GM12891 (cell line): ENCODE measurements around the gene TPGS2.
"Not testable (repeated sequence)": the region's sequence is repeated elsewhere in the genome, so short reads cannot be mapped to it uniquely, and the experiment has no call there.

ENCODE experiments used
- DNase-seq: peaks from one replicate; pipeline ENCODE4 v3.0.0; 2011; ENCODE audit warnings: low spot score; ENCODE audit not compliant: insufficient read length
- FAIRE-seq: peaks from 2 replicates; lab custom pipeline; 2011; peaks lifted over from hg19 to GRCh38; lab: Jason Lieb, UNC
- PAX5 ChIP-seq: IDR thresholded peaks from 2 replicates; pipeline ENCODE4 v1.6.1; 2011; ENCODE audit warnings: low read length, moderate library complexity, mild to moderate bottlenecking; ENCODE audit not compliant: insufficient read depth, severe bottlenecking
- POLR2A ChIP-seq: IDR thresholded peaks from 2 replicates; pipeline ENCODE4 v1.6.1; 2011; ENCODE audit warnings: low read depth, low read length, control low read depth
- POLR2AphosphoS5 ChIP-seq: IDR thresholded peaks from 2 replicates; pipeline ENCODE4 v1.6.1; 2011; ENCODE audit warnings: low read depth, low read length, control low read depth
- POU2F2 ChIP-seq: IDR thresholded peaks from 2 replicates; pipeline ENCODE4 v1.6.1; 2011; ENCODE audit warnings: low read depth, mild to moderate bottlenecking, control low read depth, low read length, moderate library complexity
- SPI1 ChIP-seq: IDR thresholded peaks from 2 replicates; pipeline ENCODE4 v1.6.1; 2011; ENCODE audit warnings: low read depth, low read length, control low read depth
- TAF1 ChIP-seq: IDR thresholded peaks from 2 replicates; pipeline ENCODE4 v1.6.1; 2011; ENCODE audit warnings: low read depth, low read length, control low read depth

Gene TPGS2

DNA sequence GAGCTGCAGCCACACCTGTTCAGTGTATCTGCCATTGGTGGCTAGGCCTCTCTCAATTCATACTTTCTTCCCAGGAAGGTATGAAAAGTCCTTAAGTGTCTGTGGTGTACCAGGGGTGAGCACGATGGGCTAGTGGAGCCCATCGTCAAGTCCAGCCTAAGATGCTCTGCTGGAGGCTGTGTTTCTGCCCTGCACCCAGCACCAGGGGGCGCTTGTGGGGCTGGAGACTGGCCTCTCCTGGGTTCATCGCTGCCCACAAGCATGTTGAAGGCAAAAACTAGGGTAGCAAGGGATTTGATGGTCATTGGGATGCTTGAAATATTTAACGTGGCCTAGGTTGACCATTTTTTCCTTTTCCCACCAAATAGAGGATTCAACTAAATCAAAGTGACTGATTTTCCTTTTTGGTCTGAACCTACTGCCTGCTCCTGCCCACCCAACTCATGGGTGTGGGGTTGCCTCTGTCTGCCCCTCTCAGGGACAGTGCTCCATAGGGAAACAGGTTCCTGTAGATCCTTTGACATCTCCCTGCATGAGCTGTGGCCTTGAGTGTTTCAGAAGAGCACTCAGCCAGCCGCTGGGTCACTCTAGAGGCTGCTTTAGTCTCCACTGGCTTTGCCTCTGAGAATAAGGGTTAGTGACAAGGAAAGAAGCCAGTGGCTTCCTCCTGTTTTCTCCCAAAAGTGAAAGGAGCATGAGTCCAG, 59.0 kb downstream of the TPGS2 start:
- FAIRE-seq (peak; percentile 45), DNase-seq (no peak)
- TF ChIP-seq SPI1 (no peak), POU2F2 (no peak), POLR2A (no peak), PAX5 (no peak), POLR2AphosphoS5 (no peak), TAF1 (no peak)

DNA sequence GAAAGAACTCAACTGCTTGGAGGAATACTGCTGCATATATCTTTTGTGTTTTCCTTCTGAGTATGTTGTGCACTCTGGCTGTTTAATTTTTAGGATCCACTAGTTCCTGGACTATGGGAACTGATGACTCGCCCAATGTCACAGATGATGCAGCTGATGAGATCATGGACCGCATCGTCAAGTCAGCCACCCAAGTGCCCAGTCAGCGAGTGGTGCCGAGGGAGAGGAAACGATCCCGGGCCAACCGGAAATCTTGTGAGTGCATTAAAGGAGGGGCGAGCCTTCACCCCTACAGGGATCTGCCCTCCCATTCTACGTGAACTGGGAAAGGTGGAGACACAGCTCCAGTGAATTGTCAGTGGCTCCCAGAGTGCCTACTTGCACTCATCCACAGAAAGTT, 59.6 kb downstream of the TPGS2 start:
- FAIRE-seq = no peak
- TF ChIP-seq PAX5 (no peak), POLR2AphosphoS5 (no peak), TAF1 (no peak), POU2F2 (no peak), POLR2A (no peak), SPI1 (no peak)
- no peak for DNase-seq

DNA sequence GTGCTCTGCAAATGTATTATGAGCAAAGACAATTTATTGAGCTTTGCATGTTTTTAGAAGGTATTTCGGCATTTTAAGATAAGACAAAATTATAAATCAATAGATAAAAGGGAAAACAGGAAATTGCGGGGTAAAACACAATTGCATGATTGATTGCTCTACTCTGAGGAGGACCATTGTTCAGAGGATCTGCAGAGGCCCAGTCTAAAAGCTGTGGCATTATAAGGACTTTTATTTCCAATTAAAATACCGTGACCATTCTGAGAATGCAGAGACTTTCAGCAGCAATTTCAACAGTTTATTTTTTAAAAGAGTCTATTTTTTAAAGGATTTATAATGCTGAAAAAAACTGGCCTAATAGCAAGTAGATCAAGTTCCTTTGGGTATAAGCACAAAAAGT, 62.0 kb downstream of the TPGS2 start:
- FAIRE-seq = no peak
- no peak for DNase-seq
- TF ChIP-seq POLR2AphosphoS5 = no peak
- no peak for TF ChIP-seq TAF1
- no peak for TF ChIP-seq POU2F2
- TF ChIP-seq SPI1 = no peak
- no peak for TF ChIP-seq POLR2A
- no peak for TF ChIP-seq PAX5

DNA sequence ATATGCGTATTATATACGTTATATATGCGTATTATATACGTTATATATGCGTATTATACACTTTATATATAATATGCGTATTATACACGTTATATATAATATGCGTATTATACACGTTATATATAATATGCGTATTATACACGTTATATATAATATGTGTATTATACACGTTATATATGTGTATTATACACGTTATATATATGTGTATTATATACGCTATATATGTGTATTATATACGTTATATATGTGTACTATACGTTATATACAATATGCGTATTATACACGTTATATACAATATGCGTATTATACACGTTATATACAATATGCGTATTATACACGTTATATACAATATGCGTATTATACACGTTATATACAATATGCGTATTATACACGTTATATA, 65.8 kb downstream of the TPGS2 start:
- not testable (repeated sequence) for DNase-seq, FAIRE-seq

DNA sequence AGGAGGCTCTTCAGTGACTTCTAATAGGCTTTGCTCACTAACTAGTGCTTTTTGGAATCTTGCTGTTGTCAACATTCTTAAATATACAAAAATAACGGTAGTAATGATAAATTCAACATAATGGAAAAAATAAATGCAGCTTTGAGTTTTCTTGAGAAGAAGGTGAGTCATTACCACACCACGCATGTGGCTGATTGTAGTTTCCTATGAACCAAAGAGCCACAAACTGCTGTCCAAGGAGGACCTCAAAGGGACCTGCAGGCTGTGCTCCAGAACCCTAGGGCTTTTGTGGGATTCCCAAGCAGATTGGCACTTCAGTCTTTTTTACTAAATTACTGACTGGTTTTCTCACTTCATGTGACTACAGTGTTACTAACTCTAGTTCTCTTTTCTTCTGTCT, 66.7 kb downstream of the TPGS2 start:
- no peak for DNase-seq
- TF ChIP-seq POLR2AphosphoS5 (no peak), POU2F2 (no peak), TAF1 (no peak), PAX5 (no peak), POLR2A (no peak), SPI1 (no peak)
- no peak for FAIRE-seq

DNA sequence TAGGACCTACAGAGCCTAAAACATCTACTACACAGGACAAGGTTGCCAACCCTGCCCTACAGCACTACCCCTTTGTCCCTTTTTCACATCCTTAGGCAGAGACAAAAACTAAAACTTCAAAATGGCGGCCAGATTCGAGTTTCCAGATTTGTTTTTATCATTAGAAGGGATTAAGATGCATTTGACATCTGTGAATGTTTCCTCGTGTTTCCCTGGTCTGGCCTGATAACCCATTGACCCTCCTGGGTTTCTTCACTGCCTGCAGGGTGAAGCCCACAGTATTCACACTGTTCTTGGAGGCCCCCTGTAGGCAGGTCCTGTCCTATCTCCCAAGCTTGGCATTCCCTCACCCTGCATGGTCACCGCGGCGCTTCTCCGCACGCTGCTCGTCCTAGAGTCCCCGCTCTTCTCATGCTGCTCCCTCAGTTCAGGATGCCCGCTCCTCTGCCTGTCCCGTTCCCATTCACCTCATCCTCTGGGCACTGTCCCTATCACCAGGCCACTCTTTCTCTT, 67.6 kb downstream of the TPGS2 start:
- DNase-seq (no peak), FAIRE-seq (no peak)
- no peak for TF ChIP-seq POU2F2
- TF ChIP-seq POLR2A = no peak
- TF ChIP-seq POLR2AphosphoS5 = no peak
- no peak for TF ChIP-seq TAF1
- no peak for TF ChIP-seq SPI1
- TF ChIP-seq PAX5 = no peak

DNA sequence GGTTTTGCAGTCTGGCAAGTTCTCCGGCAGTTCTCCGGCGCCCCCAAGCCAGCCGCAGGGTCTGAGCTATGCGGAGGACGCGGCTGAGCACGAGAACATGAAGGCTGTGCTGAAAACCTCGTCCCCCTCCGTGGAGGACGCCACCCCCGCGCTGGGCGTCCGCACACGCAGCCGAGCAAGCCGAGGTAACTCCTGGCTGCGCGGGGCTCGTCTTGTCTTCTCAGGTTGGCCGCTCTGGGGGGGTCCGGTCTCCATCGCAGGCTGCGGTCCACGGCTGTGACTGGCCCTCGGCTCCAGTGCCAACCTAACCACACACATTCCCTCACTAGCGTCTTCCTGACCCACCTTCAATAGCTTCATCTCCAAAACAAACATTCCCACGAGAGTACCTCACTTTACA, 68.2 kb downstream of the TPGS2 start:
- FAIRE-seq (no peak), DNase-seq (no peak)
- TF ChIP-seq TAF1 = no peak
- no peak for TF ChIP-seq SPI1
- no peak for TF ChIP-seq POU2F2
- no peak for TF ChIP-seq PAX5
- TF ChIP-seq POLR2AphosphoS5 = no peak
- TF ChIP-seq POLR2A = no peak

DNA sequence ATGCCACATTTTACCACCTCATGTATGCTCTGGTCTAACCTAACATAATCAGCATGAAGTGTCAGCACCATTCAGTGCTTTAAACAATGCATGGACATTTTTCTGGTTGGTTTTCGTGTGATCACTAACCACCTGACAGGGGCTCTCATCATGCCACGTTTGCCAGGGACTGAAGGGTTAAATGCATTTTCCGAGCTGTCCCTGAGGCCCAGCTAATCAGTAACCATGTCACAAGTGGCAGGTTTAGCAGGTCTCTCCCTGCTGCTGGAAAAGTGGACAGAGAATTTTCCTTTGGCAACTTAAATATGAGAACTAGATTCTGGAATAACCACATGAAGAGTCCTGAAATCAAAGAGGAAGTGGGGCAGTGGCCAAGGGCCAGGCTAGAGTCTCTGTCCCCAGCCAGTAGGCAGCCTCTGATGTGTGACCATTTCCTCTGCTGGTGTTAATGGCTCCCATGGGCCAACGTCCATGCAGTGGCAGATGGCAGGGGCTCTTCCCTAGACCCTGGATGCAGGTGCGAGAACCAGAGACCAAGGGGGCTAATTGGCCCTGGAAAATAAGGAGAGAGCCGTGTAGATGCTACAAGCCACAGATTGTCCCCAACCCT, 69.5 kb downstream of the TPGS2 start:
- DNase-seq (no peak), FAIRE-seq (no peak)
- TF ChIP-seq SPI1 (peak; percentile 31; the same call in 1 of the 2 replicates), PAX5 (no peak)

DNA sequence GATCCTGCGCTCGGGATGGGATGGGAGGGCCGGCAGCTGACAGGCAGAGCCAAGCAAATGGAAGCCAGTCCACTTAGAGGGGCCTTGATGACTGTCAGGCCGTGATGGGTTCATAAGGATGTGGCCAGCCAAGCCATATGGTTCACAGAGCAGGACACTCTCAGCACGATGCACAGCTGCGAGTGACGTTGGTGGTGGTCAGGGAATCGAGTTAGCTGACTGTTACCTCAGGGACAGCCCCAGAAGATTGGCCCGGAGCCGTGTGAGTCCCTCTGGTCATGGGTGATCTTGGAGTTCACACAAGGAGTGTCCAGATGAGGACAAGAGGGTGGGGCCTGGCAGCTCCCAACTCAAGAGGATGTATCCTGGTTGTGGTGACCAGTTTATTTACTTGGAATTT, 70.2 kb downstream of the TPGS2 start:
- TF ChIP-seq PAX5 (no peak), POLR2AphosphoS5 (no peak), SPI1 (no peak)
- DNase-seq = no peak
- no peak for FAIRE-seq

DNA sequence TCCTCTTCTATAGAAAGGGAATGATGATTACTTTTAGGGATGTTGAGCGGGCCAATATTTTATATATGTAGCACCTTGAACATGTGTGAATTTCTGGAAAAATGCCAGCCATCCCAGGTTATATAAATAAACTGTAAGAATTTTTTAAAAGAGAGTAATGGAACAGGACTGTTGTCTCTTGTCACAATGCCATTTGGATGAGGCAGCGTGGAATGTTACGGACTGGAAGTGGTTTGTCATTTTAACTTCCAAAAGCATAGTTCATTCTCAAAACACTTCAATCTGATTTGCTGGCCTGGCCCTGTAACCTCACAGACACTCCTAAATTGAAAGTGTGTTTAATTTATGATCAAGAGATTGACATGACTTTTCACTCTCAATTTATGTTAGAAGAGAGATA, 70.8 kb downstream of the TPGS2 start:
- DNase-seq (no peak), FAIRE-seq (no peak)

DNA sequence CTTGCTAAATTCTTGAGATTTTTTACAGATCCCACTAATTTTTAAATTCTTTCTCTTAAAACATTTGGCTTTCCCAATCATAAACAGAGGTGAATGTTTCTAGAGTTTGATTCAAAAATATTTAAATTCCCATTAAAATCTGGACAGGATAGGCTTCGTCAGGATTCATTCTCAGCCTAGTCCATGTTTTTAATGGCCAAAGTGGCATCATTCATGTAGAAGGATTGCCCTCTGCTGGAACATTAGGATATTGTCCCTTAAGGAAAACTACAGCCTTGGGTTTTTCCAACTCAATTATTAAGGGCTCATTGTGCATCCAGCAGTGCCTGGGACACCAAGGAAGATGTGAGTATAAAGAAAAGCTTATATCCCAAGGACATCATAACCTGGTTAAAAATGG, 71.7 kb downstream of the TPGS2 start:
- DNase-seq (no peak), FAIRE-seq (no peak)
- TF ChIP-seq POLR2AphosphoS5 (no peak), POLR2A (no peak), PAX5 (no peak), SPI1 (no peak), TAF1 (no peak), POU2F2 (no peak)

More for the DNA sequence above, 70.8 kb downstream of the TPGS2 start:
- TF ChIP-seq TAF1 = no peak
